Activated CD8-positive, alpha-beta T cell treated with anti-CD3 and anti-CD28 coated beads, Interleukin-2, amount 10 ng/mL, durations not matched to agents 7 days and 5 days (primary cell): ENCODE results near the gene TTC33. TPM values are rescaled to one million over a fixed set of nuclear protein-coding genes. Genes with fewer than 3 reads are reported as not detected.

Experiments used
- ATAC-seq: fragments of 150-1000 bp; cut with Tn5 transposase; one replicate; pipeline ENCODE4 v1.10.0; 2021; ENCODE audit warnings: moderate library complexity
- CTCF ChIA-PET: fragments of 350-600 bp; sonication (Branson Sonifier 250); formaldehyde crosslinking; loops from one replicate; lab custom pipeline; 2021; ENCODE audit warnings: antibody characterized with exemption; lab: Charles Lee
- POLR2A ChIA-PET: fragments of 350-600 bp; sonication (Branson Sonifier 250); formaldehyde crosslinking; loops from one replicate; lab custom pipeline; 2021; ENCODE audit warnings: antibody characterized with exemption; lab: Charles Lee
- DNase-seq: peaks from one replicate; pipeline ENCODE4 v3.0.0-alpha.2; 2020
- H3K27ac Mint-ChIP-seq: one replicate; pipeline ENCODE4 v1.8.0; 2021; ENCODE audit warnings: mild to moderate bottlenecking, mixed read lengths
- H3K27me3 Mint-ChIP-seq: one replicate; pipeline ENCODE4 v1.8.0; 2021; ENCODE audit warnings: low read depth, mixed read lengths
- H3K36me3 Mint-ChIP-seq: one replicate; pipeline ENCODE4 v1.8.0; 2021; ENCODE audit warnings: low read depth, mixed read lengths
- H3K4me1 Mint-ChIP-seq: one replicate; pipeline ENCODE4 v1.8.0; 2021; ENCODE audit warnings: low read depth, mixed read lengths
- H3K4me3 Mint-ChIP-seq: one replicate; pipeline ENCODE4 v1.8.0; 2021; ENCODE audit warnings: mild to moderate bottlenecking, mixed read lengths
- H3K9me3 Mint-ChIP-seq: one replicate; pipeline ENCODE4 v1.8.0; 2022; ENCODE audit warnings: mixed read lengths; ENCODE audit not compliant: insufficient read depth
- total RNA-seq, 2 experiments: library from RNA; stranded (reverse); gene quantifications; one replicate each; pipeline ENCODE4 v1.2.3, GENCODE V29; 2021

Gene TTC33
- total RNA-seq, 2 experiments from 2014 or later: 13.4 to 14.0 TPM

GRCh38 chr5:40776658-40776977 is 20.9 kb upstream of the TTC33 start:
- POLR2A ChIA-PET: no interaction called here
- ATAC-seq (no peak), DNase-seq (no peak)
- no peaks in the 10 kb centered on the region for H3K9me3 Mint-ChIP-seq
- peaks cover 10% of the 10 kb centered on the region for H3K4me1 Mint-ChIP-seq
- no peaks in the 10 kb centered on the region for H3K27me3 Mint-ChIP-seq
- CTCF ChIA-PET: interaction anchor here (1.5 kb wide), 1 partner anchor 828 kb away, joined by 3 read pairs; no protein-coding TSS in a partner anchor
- H3K36me3 Mint-ChIP-seq: peaks cover 23% of the 10 kb centered on the region
- no peak overlapping the region for H3K27ac Mint-ChIP-seq
- no peak overlapping the region for H3K4me3 Mint-ChIP-seq

GRCh38 chr5:40775846-40776657 is 20.3 kb upstream of the TTC33 start:
- Mint-ChIP-seq H3K4me3 (no peak overlapping the region), H3K4me1 (peaks cover 10% of the 10 kb centered on the region), H3K27me3 (no peaks in the 10 kb centered on the region), H3K27ac (peak overlapping the region; percentile 2), H3K36me3 (peaks cover 23% of the 10 kb centered on the region), H3K9me3 (no peaks in the 10 kb centered on the region)
- no peak for DNase-seq
- CTCF ChIA-PET: interaction anchor here (1.5 kb wide), 1 partner anchor 828 kb away, joined by 3 read pairs; no protein-coding TSS in a partner anchor
- ATAC-seq: no peak
- POLR2A ChIA-PET: no interaction called here

GRCh38 chr5:40775085-40775845 is 19.5 kb upstream of the TTC33 start:
- DNase-seq (no peak), ATAC-seq (no peak)
- H3K36me3 Mint-ChIP-seq: peaks cover 24% of the 10 kb centered on the region
- POLR2A ChIA-PET: no interaction called here
- H3K4me1 Mint-ChIP-seq: peaks cover 7% of the 10 kb centered on the region
- H3K27ac Mint-ChIP-seq: no peak overlapping the region
- H3K4me3 Mint-ChIP-seq: no peak overlapping the region
- H3K9me3 Mint-ChIP-seq: no peaks in the 10 kb centered on the region
- H3K27me3 Mint-ChIP-seq: no peaks in the 10 kb centered on the region
- CTCF ChIA-PET: no interaction called here

- Mint-ChIP-seq H3K36me3 (peaks cover 24% of the 10 kb centered on the region), H3K9me3 (no peaks in the 10 kb centered on the region), H3K4me1 (peaks cover 7% of the 10 kb centered on the region), H3K4me3 (no peak overlapping the region), H3K27me3 (no peaks in the 10 kb centered on the region), H3K27ac (no peak overlapping the region)
- ChIA-PET POLR2A (no interaction called here), CTCF (interaction anchor here (0.9 kb wide), 1 partner anchor 15 kb away, joined by 3 read pairs; no protein-coding TSS in a partner anchor)
- DNase-seq (no peak), ATAC-seq (no peak)
Observed at GRCh38 chr5:40774623-40775022, 18.9 kb upstream of the TTC33 start.

GRCh38 chr5:40770764-40771163 is 15.0 kb upstream of the TTC33 start:
- Mint-ChIP-seq H3K4me3 (no peak overlapping the region), H3K27me3 (no peaks in the 10 kb centered on the region), H3K36me3 (peaks cover 36% of the 10 kb centered on the region), H3K9me3 (no peaks in the 10 kb centered on the region), H3K4me1 (peaks cover 1% of the 10 kb centered on the region), H3K27ac (no peak overlapping the region)
- ATAC-seq (no peak), DNase-seq (no peak)
- POLR2A ChIA-PET: no interaction called here
- CTCF ChIA-PET: interaction anchor here (0.9 kb wide), 1 partner anchor 37 kb away, joined by 3 read pairs; no protein-coding TSS in a partner anchor

GRCh38 chr5:40762705-40763104 is 6.9 kb upstream of the TTC33 start:
- H3K4me3 Mint-ChIP-seq: no peak overlapping the region
- peaks cover 57% of the 10 kb centered on the region for H3K36me3 Mint-ChIP-seq
- no peaks in the 10 kb centered on the region for H3K27me3 Mint-ChIP-seq
- ChIA-PET POLR2A (no interaction called here), CTCF (no interaction called here)
- H3K27ac Mint-ChIP-seq: no peak overlapping the region
- no peak for DNase-seq
- no peaks in the 10 kb centered on the region for H3K9me3 Mint-ChIP-seq
- no peaks in the 10 kb centered on the region for H3K4me1 Mint-ChIP-seq
- ATAC-seq: no peak

- Mint-ChIP-seq H3K27me3 (no peaks in the 10 kb centered on the region), H3K9me3 (no peaks in the 10 kb centered on the region), H3K36me3 (peaks cover 27% of the 10 kb centered on the region), H3K27ac (peak overlapping the region; percentile 17), H3K4me1 (peaks cover 6% of the 10 kb centered on the region), H3K4me3 (no peak overlapping the region)
- ATAC-seq (no peak), DNase-seq (no peak)
- ChIA-PET CTCF (no interaction called here), POLR2A (no interaction called here)
Observed at GRCh38 chr5:40757400-40757799, 1.6 kb upstream of the TTC33 start.

- DNase-seq: peak; percentile 76
- CTCF ChIA-PET: interaction anchor here (1.0 kb wide), 1 partner anchor 13 kb away, joined by 3 read pairs; no protein-coding TSS in a partner anchor
- H3K27ac Mint-ChIP-seq: no peak overlapping the region
- no peaks in the 10 kb centered on the region for H3K9me3 Mint-ChIP-seq
- peak; percentile 72 for ATAC-seq
- POLR2A ChIA-PET: interaction anchor here (0.6 to 1.6 kb wide), 6 partner anchors 10 to 1572 kb away, joined by 3 to 7 read pairs (median 4); partner anchors contain the start of gene PRKAA1
- peaks cover 14% of the 10 kb centered on the region for H3K4me1 Mint-ChIP-seq
- H3K36me3 Mint-ChIP-seq: peaks cover 30% of the 10 kb centered on the region
- H3K4me3 Mint-ChIP-seq: no peak overlapping the region
- H3K27me3 Mint-ChIP-seq: no peaks in the 10 kb centered on the region
Observed at GRCh38 chr5:40755093-40755406, 711 bp downstream of the TTC33 start.

GRCh38 chr5:40754381-40755092 is 1.2 kb downstream of the TTC33 start:
- ChIA-PET CTCF (interaction anchor here (1.0 to 1.1 kb wide), 2 partner anchors 11 to 12 kb away, joined by 3 read pairs; no protein-coding TSS in a partner anchor), POLR2A (interaction anchor here (0.6 to 1.5 kb wide), 2 partner anchors 71 to 128 kb away, joined by 4 to 7 read pairs; no protein-coding TSS in a partner anchor)
- H3K4me1 Mint-ChIP-seq: peaks cover 14% of the 10 kb centered on the region
- H3K27ac Mint-ChIP-seq: no peak overlapping the region
- no peaks in the 10 kb centered on the region for H3K9me3 Mint-ChIP-seq
- no peaks in the 10 kb centered on the region for H3K27me3 Mint-ChIP-seq
- H3K36me3 Mint-ChIP-seq: peaks cover 29% of the 10 kb centered on the region
- ATAC-seq (peak; percentile 24), DNase-seq (no peak)
- H3K4me3 Mint-ChIP-seq: no peak overlapping the region

- Mint-ChIP-seq H3K27me3 (no peaks in the 10 kb centered on the region), H3K4me3 (no peak overlapping the region), H3K4me1 (peaks cover 2% of the 10 kb centered on the region), H3K36me3 (peaks cover 42% of the 10 kb centered on the region), H3K27ac (no peak overlapping the region), H3K9me3 (no peaks in the 10 kb centered on the region)
- ATAC-seq: no peak
- ChIA-PET CTCF (no interaction called here), POLR2A (no interaction called here)
- DNase-seq: no peak
Observed at GRCh38 chr5:40746703-40747102, 9.1 kb downstream of the TTC33 start.

GRCh38 chr5:40743771-40744170 is 12.0 kb downstream of the TTC33 start:
- DNase-seq (no peak), ATAC-seq (no peak)
- Mint-ChIP-seq H3K27me3 (no peaks in the 10 kb centered on the region), H3K9me3 (no peaks in the 10 kb centered on the region), H3K36me3 (peaks cover 51% of the 10 kb centered on the region), H3K4me3 (no peak overlapping the region), H3K4me1 (no peaks in the 10 kb centered on the region), H3K27ac (no peak overlapping the region)
- POLR2A ChIA-PET: no interaction called here
- CTCF ChIA-PET: interaction anchor here (0.6 kb wide), 1 partner anchor 240 kb away, joined by 3 read pairs; no protein-coding TSS in a partner anchor
